Prostate gland (tissue), 2 donors: ENCODE data around the gene BNC2. TPM values are rescaled to one million over a fixed set of nuclear protein-coding genes. Genes with fewer than 3 reads are reported as not detected.

Experiments
- DNase-seq: peaks from one replicate; pipeline ENCODE4 v3.0.0-alpha.2; 2019; ENCODE audit warnings: low spot score
- H3K27ac ChIP-seq, 2 donors: fragments of 200-600 bp; sonication (generic); 2 replicates each; pipeline ENCODE4 v1.5.1; 2017 to 2019
- H3K27me3 ChIP-seq: fragments of 200-600 bp; sonication (generic); replicated peaks from 2 replicates; pipeline ENCODE4 v1.5.1; 2019; ENCODE audit not compliant: insufficient read depth
- H3K36me3 ChIP-seq, 2 donors: fragments of 200-600 bp; sonication (generic); 1 replicate in 1 of 2; 2 replicates in 1 of 2; pipeline versions ENCODE4 v1.5.1 to v1.8.1; 2017 to 2019
- H3K4me1 ChIP-seq: fragments of 200-600 bp; sonication (generic); replicated peaks from 2 replicates; pipeline ENCODE4 v1.5.1; 2019
- H3K4me3 ChIP-seq, 2 donors: fragments of 200-600 bp; sonication (generic); 2 replicates each; pipeline ENCODE4 v1.5.1; 2017 to 2019
- H3K9me3 ChIP-seq: fragments of 200-600 bp; sonication (generic); 2 replicates; pipeline ENCODE4 v1.5.1; 2017
- POLR2A ChIP-seq: fragments of 450-650 bp; IDR thresholded peaks from one replicate; pipeline ENCODE4 v1.6.1; 2016; ENCODE audit warnings: antibody characterized with exemption, mild to moderate bottlenecking
- POLR2AphosphoS5 ChIP-seq: sonication (generic); formaldehyde crosslinking; IDR thresholded peaks from one replicate; pipeline ENCODE4 v1.6.1; 2017; ENCODE audit warnings: antibody characterized with exemption
- WGBS: methylation state at CpG from one replicate; pipeline ENCODE4 v1.1.5; 2018; 5-methylcytosine and 5-hydroxymethylcytosine counted together
- intact Hi-C: fragments of 100-400 bp; cut with DNase I; formaldehyde crosslinking; loops from one replicate; pipeline ENCODE4 v1.14.2; 2022
- total RNA-seq, 2 donors: library from RNA; depleted of rRNA; stranded (reverse); fragments of >200 nt; gene quantifications; one replicate each; pipeline ENCODE4 v1.1.0, GENCODE V29; 2016
- TF ChIP-seq, protein P1 (sequence below), 4 experiments: fragments of 200-600 bp in 2 of 4; fragments of 450-650 bp in 2 of 4; sonication (generic) in 2 of 4; IDR thresholded peaks; 1 replicate in 3 of 4; 2 replicates in 1 of 4; pipeline ENCODE4 v1.5.1; 2016 to 2019; ENCODE audit warnings: antibody characterized with exemption in 4 of 4, mild to moderate bottlenecking in 2 of 4, moderate library complexity in 2 of 4

The BNC2 gene
- total RNA-seq, 2 donors from 2014 or later = 4.9 to 37.2 TPM

DNA sequence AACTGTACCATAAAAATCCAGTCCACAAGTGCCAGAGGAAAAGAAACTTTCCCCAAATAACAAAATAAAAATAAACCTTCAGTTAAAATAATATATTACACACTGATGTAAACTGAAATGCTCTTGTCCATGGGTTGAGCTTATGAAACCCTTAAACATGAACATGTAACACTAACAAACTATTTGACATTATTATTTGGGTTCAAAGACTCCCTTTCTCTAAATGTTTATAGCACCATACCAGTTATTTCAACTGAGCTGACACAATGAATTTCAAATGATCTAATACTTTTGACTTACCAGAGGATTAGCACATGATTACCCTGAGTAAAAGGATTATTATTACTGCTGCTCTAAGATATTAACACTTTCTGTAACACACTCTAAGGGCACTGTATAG is 251.1 kb downstream of the BNC2 start:
- Histone ChIP-seq H3K27me3 (no peaks in the 10 kb centered on the region), H3K36me3 (no peaks in the 10 kb centered on the region), H3K9me3 (no peaks in the 10 kb centered on the region), H3K4me3 (no peak overlapping the region), H3K4me1 (no peaks in the 10 kb centered on the region), H3K27ac (no peak overlapping the region)
- intact Hi-C loops = no loop called here
- TF ChIP-seq, protein P1, sequence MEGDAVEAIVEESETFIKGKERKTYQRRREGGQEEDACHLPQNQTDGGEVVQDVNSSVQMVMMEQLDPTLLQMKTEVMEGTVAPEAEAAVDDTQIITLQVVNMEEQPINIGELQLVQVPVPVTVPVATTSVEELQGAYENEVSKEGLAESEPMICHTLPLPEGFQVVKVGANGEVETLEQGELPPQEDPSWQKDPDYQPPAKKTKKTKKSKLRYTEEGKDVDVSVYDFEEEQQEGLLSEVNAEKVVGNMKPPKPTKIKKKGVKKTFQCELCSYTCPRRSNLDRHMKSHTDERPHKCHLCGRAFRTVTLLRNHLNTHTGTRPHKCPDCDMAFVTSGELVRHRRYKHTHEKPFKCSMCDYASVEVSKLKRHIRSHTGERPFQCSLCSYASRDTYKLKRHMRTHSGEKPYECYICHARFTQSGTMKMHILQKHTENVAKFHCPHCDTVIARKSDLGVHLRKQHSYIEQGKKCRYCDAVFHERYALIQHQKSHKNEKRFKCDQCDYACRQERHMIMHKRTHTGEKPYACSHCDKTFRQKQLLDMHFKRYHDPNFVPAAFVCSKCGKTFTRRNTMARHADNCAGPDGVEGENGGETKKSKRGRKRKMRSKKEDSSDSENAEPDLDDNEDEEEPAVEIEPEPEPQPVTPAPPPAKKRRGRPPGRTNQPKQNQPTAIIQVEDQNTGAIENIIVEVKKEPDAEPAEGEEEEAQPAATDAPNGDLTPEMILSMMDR (IDR thresholded peaks at IDR 0.05) = no peak
- no peak for TF ChIP-seq POLR2A
- TF ChIP-seq POLR2AphosphoS5 = no peak
- DNase-seq = no peak

DNA sequence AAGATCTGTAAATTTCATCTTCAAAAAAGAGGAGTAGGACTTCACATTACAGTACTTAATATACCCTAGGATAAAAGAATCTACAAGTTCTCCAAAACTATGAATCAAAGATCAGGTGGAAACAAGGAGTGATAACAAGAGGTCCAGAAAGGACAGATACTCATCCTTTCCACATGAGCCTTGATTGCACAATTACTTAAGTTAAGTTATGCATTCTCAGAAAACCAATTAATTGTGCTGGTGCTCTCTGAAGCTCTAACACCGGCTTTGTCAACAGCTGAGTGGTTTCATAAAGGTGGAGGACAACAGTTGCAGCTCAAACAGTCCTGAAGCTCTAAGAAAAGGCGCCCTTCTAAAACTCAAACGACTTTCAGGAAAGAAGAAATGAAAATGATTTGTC is 251.9 kb downstream of the BNC2 start:
- H3K4me1 ChIP-seq = no peaks in the 10 kb centered on the region
- no peaks in the 10 kb centered on the region for H3K27me3 ChIP-seq
- no peaks in the 10 kb centered on the region for H3K36me3 ChIP-seq
- DNase-seq = no peak
- no peak for TF ChIP-seq POLR2A
- TF ChIP-seq POLR2AphosphoS5 = no peak
- TF ChIP-seq, protein P1 (IDR thresholded peaks at IDR 0.05) = no peak
- WGBS = 75% methylated on average over 3 of the region's 3 CpGs
- H3K9me3 ChIP-seq = no peaks in the 10 kb centered on the region
- no peak overlapping the region for H3K27ac ChIP-seq
- intact Hi-C loops = no loop called here
- no peak overlapping the region for H3K4me3 ChIP-seq

DNA sequence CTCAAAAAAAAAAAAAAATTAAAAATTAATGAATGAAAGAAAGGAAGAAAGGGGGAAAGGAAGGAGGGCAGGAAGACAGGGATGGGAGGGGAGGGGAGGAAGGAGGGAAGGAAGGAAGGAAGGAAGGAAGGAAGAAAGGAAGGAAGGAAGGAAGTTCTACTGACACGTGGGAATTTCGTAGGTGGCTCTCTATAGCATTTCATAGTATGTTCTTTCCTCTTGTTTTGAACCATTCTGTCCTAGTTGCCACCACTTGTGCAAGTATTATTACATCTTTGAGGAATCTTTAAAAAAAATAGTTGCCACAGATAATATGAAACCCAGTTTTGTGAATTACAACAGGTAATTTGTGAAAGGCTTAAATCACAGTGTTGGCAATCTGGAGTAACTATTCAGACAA is 253.8 kb downstream of the BNC2 start:
- Histone ChIP-seq H3K36me3 (no peaks in the 10 kb centered on the region), H3K27me3 (no peaks in the 10 kb centered on the region), H3K4me1 (no peaks in the 10 kb centered on the region), H3K4me3 (no peak overlapping the region), H3K27ac (no peak overlapping the region), H3K9me3 (no peaks in the 10 kb centered on the region)
- TF ChIP-seq POLR2AphosphoS5 = no peak
- TF ChIP-seq POLR2A = no peak
- TF ChIP-seq, protein P1 (IDR thresholded peaks at IDR 0.05) = no peak
- DNase-seq = no peak
- WGBS = 90% methylated on average over 2 of the region's 2 CpGs
- intact Hi-C loops = no loop called here

DNA sequence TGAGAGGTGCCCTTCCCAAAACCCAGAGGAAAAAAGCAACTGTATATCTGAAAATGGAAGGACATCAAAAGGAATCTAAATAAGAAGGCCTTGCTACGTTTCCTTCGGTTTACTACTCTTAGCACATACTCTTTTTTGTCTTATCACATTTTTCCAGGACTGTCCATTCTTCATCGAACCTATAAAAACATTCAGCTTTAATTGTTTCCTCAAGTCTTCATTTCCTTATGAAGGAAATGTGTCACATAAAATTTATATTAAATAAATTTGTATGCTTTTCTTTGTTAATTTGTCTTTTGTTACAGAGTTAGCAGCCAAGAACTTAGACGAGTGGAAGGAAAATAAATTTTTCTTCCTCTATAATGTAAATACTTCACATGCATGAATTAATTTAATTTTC is 255.0 kb downstream of the BNC2 start:
- no peak overlapping the region for H3K27ac ChIP-seq
- no peak overlapping the region for H3K4me3 ChIP-seq
- intact Hi-C loops = no loop called here
- TF ChIP-seq, protein P1 (IDR thresholded peaks at IDR 0.05) = no peak
- no peak for TF ChIP-seq POLR2A
- TF ChIP-seq POLR2AphosphoS5 = no peak
- no peaks in the 10 kb centered on the region for H3K27me3 ChIP-seq
- no peaks in the 10 kb centered on the region for H3K9me3 ChIP-seq
- 47% methylated on average over 4 of the region's 4 CpGs for WGBS
- no peaks in the 10 kb centered on the region for H3K36me3 ChIP-seq
- DNase-seq = no peak
- no peaks in the 10 kb centered on the region for H3K4me1 ChIP-seq

DNA sequence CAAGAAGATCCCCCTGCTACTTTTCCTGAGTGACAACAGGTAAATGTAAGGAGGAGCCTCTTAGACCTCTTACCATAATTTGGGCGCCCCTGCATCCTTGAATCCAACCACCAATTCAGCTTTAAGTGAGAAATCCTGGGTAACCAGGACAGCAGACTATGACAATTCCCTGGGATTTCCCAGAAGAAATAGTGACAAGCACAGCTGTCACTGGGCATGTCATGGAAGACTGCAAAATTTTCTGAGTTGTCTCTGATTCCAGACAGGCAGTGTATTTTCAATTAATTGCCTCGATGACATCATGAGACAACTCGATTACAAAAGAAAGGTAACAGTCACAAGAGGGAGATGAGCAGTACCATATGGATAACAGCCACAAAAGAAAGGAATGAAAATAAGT is 256.9 kb downstream of the BNC2 start:
- Histone ChIP-seq H3K4me1 (no peaks in the 10 kb centered on the region), H3K4me3 (no peak overlapping the region), H3K27me3 (no peaks in the 10 kb centered on the region), H3K9me3 (no peaks in the 10 kb centered on the region), H3K36me3 (no peaks in the 10 kb centered on the region), H3K27ac (no peak overlapping the region)
- DNase-seq = no peak
- TF ChIP-seq, protein P1 (IDR thresholded peaks at IDR 0.05) = no peak
- TF ChIP-seq POLR2AphosphoS5 (no peak), POLR2A (no peak)
- 65% methylated on average over 3 of the region's 3 CpGs for WGBS
- intact Hi-C loops = no loop called here
